Effector memory CD8-positive, alpha-beta T cell (primary cell): Measurements from ENCODE around the gene MATK.

Experiments used
- ATAC-seq: fragments of 150-1000 bp; cut with Tn5 transposase; replicated peaks from 2 replicates; pipeline ENCODE4 v1.10.0; 2021; ENCODE audit warnings: mild to moderate bottlenecking, moderate library complexity
- DNase-seq, 3 experiments: peaks; one replicate each; pipeline ENCODE4 v3.0.0; 2021
- H3K27ac Mint-ChIP-seq, 2 donors: one replicate each; pipeline ENCODE4 v1.8.0; 2022; ENCODE audit warnings: mild to moderate bottlenecking in 2 of 2, mixed read lengths in 2 of 2, moderate library complexity in 2 of 2
- H3K27me3 Mint-ChIP-seq, 2 donors: one replicate each; pipeline ENCODE4 v1.8.0; 2022; ENCODE audit warnings: mixed read lengths in 2 of 2
- H3K36me3 Mint-ChIP-seq: one replicate; pipeline ENCODE4 v1.8.0; 2022; ENCODE audit warnings: mild to moderate bottlenecking, moderate library complexity, mixed read lengths; ENCODE audit not compliant: insufficient read depth
- H3K4me1 Mint-ChIP-seq, 2 donors: one replicate each; pipeline ENCODE4 v1.8.0; 2022; ENCODE audit warnings: low read depth in 2 of 2, mixed read lengths in 2 of 2
- H3K4me3 Mint-ChIP-seq, 2 donors: one replicate each; pipeline ENCODE4 v1.8.0; 2022; ENCODE audit warnings: mild to moderate bottlenecking in 2 of 2, mixed read lengths in 2 of 2, moderate library complexity in 2 of 2
- H3K9me3 Mint-ChIP-seq, 2 donors: one replicate each; pipeline ENCODE4 v1.8.0; 2022; ENCODE audit warnings: mixed read lengths in 2 of 2

Gene MATK

GRCh38 chr19:3736106-3736724 is 50.0 kb downstream of the MATK start:
- ATAC-seq (no peak), DNase-seq (no peak)
- Mint-ChIP-seq H3K27ac (no peak overlapping the region), H3K9me3 (no peaks in the 10 kb centered on the region), H3K27me3 (peaks cover 0 to 6% of the 10 kb centered on the region in 2 donors), H3K36me3 (peaks cover 11% of the 10 kb centered on the region), H3K4me3 (no peak overlapping the region), H3K4me1 (no peaks in the 10 kb centered on the region)

DNA sequence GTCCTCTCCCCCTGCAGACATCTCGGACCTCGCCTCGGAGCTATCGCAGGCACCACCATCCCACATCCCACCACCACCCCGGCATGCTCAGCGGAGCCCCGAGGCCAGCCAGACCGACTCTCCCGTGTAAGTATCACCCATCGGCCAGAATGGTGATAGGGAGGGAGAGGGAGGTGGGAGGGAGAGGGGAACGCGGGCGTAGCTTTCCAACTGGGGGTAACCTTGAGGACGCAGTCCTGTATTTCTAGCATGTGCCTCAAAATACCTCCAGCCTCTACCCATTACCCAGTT is 51.9 kb downstream of the MATK start:
- Mint-ChIP-seq H3K27ac (no peak overlapping the region), H3K4me3 (no peak overlapping the region), H3K4me1 (no peaks in the 10 kb centered on the region), H3K36me3 (peaks cover 11% of the 10 kb centered on the region), H3K27me3 (peaks cover 0 to 6% of the 10 kb centered on the region in 2 donors), H3K9me3 (no peaks in the 10 kb centered on the region)
- DNase-seq (no peak), ATAC-seq (no peak)

DNA sequence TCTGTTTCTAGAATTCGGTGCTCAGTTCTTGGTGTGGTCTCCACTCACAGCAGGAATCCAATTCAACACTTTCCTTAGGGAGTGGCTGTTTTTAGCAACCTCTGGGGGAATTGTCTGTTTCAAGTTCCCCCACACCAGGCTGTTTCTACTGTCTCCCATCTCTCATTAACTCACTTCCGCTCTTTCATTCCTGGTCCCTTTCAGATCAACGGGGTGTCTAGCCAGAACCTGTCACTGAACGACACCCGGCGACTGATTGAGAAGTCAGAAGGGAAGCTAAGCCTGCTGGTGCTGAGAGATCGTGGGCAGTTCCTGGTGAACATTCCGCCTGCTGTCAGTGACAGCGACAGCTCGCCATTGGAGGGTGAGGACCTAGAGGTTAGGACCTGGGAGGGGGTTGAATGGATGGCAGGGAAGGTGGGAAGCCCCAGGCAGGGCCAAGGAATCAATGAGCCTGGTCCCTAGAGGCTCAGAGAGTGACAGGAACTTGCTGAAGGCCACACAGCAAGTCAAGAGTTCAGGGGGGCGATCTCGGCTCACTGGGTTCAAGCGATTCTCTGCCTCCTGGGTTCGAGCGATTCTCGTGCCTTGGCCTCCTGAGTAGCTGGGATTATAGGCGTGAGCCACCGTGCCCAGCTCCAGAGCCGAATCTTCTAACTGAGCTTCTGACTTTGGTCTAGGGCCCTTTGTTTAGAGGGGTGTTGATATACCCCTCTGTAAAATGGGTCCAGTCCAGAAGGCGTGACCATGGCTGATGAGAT is 52.5 kb downstream of the MATK start:
- Mint-ChIP-seq H3K36me3 (peaks cover 11% of the 10 kb centered on the region), H3K9me3 (no peaks in the 10 kb centered on the region), H3K27me3 (peaks cover 0 to 6% of the 10 kb centered on the region in 2 donors), H3K27ac (no peak overlapping the region), H3K4me1 (no peaks in the 10 kb centered on the region), H3K4me3 (no peak overlapping the region)
- DNase-seq, result no peak
- ATAC-seq, result no peak

- Mint-ChIP-seq H3K4me3 (no peak overlapping the region), H3K9me3 (no peaks in the 10 kb centered on the region), H3K27me3 (no peaks in the 10 kb centered on the region), H3K36me3 (peaks cover 11% of the 10 kb centered on the region), H3K4me1 (no peaks in the 10 kb centered on the region), H3K27ac (no peak overlapping the region)
- no peak for DNase-seq
- no peak for ATAC-seq
These were observed 54.1 kb downstream of the MATK start for GRCh38 chr19:3732108-3732507.

DNA sequence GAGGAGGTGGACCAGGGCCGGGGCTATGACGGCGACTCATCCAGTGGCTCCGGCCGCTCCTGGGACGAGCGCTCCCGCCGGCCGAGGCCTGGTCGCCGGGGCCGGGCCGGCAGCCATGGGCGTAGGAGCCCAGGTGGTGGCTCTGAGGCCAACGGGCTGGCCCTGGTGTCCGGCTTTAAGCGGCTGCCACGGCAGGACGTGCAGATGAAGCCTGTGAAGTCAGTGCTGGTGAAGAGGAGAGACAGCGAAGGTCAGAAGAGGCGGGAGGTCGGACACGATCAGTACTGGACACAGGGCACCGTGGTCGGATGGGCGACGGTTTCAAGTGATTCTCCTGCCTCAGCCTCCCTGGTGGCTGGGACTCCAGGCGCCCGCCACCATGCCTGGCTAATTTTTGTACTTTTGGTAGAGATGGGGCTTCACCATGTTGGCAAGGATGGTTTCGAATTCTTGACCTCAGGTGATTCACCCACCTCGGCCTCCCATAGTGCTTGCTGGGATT is 55.7 kb downstream of the MATK start:
- Mint-ChIP-seq H3K4me3 (no peak overlapping the region), H3K36me3 (peaks cover 11% of the 10 kb centered on the region), H3K9me3 (no peaks in the 10 kb centered on the region), H3K27ac (no peak overlapping the region), H3K4me1 (no peaks in the 10 kb centered on the region), H3K27me3 (no peaks in the 10 kb centered on the region)
- no peak for DNase-seq
- ATAC-seq, result no peak
